NT2/D1 (cell line): Measurements from ENCODE around the gene CGB5.

Experiments
- YY1 ChIP-seq: IDR thresholded peaks from 2 replicates; pipeline ENCODE4 v1.6.1; 2011; ENCODE audit not compliant: insufficient read length, insufficient read depth
- ZNF274 ChIP-seq: IDR thresholded peaks from 2 replicates; pipeline ENCODE4 v1.6.1; 2011; ENCODE audit warnings: mild to moderate bottlenecking, low read depth, low read length

GRCh38 chr19:49058562-49058961 is 14.9 kb downstream of the CGB5 start:
- TF ChIP-seq ZNF274 (no peak), YY1 (no peak)
